GM19372 (cell line): ENCODE measurements around the gene C1orf167.

Experiments used
- ATAC-seq: cut with Tn5 transposase; IDR thresholded peaks from one replicate; pipeline ENCODE4 v1.9.1; 2021; ENCODE audit warnings: mild to moderate bottlenecking, low read depth, moderate library complexity; ENCODE audit not compliant: unreplicated experiment

Gene C1orf167

DNA sequence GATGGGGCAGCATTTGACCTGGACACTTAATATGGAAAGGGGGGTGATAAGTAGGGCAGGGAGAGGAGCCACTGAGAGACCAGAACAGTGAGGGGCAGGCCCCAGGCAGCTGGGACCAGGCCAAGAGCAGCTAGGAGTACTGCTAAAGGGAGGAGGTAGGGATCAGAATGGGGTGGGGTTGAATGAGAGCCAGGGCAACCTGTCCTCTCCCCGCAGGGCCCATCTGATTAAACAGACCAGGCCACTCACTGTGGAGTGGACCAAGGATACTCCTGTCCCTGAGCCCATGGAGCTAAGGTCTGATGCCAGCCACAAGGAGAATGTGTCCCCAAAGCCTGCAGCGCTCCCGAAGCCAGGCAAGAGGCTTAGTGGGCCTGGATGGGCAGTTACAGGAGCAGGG is 2.1 kb downstream of the C1orf167 start:
- ATAC-seq: no peak

DNA sequence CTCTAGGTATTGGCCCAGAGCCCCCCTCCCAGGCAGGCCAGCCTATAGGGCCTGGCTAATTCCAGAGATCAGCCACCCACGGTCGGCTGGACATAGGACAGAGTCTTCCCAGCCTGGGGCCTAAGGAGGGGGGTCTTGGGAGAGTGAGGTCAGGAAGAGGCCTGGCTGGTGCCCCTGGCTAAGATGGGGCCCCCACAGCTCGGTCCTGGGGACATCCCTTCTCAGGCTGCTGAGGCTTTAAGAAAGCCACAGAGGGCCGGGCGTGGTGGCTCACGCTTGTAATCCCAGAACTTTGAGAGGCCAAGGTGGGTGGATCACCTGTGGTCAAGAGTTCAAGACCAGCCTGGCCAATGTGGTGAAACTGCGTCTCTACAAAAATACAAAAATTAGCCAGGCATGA is 2.5 kb downstream of the C1orf167 start:
- ATAC-seq: no peak

DNA sequence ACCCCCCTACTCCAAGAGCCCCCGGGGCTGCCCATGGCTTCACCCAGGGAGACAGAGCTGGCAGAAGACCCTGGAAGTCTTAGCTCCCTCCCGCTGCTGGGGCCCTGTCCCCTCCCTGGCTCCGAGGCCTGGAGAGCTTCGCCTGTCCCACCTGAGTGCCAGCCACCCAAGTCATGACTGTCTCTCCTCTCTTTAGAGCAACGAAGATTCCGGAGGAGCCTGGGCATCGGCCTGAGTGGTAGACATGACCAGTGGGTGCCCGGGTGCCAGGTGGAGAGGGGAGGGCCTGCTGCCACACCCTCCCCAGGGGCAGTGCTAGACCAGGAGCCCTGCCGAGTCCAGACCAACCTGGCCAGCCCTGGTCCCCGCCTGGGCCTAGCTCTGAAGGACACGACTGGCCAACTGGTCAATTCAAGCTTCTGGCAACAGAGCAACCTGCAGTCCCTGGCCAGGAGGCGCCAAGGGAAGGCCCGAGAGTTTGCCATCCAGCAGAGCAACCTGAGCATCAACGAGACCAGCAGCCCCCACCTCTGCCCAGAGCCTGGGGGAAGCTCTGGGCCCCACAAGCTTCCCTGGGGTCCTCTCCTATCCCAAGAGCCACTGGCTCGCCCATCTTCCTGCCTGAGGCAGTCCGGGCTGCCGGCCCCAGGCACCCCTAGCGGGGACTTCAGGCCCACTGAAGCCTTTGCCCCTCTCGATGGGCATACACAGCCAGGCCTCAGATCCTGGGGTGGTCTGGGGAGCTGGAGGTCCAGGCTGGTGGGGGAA is 3.9 kb downstream of the C1orf167 start:
- ATAC-seq: no peak

DNA sequence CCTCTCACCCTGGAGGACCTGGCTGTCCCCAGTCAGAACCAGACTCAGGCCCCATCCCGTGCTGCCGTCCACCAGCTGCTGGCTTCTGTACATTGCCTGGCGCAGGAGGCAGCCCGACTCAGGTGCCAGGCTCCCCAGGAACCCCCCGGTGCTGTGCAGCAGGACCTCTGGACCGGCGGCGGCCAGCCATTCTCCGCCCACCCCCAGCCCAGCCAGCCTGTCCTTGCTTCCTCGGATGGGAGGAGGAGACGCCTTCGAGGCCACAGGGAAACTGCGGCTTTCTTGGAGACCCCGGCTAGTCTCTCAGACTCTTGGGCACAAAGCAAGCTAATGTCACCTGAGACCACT is 4.4 kb downstream of the C1orf167 start:
- no peak for ATAC-seq

DNA sequence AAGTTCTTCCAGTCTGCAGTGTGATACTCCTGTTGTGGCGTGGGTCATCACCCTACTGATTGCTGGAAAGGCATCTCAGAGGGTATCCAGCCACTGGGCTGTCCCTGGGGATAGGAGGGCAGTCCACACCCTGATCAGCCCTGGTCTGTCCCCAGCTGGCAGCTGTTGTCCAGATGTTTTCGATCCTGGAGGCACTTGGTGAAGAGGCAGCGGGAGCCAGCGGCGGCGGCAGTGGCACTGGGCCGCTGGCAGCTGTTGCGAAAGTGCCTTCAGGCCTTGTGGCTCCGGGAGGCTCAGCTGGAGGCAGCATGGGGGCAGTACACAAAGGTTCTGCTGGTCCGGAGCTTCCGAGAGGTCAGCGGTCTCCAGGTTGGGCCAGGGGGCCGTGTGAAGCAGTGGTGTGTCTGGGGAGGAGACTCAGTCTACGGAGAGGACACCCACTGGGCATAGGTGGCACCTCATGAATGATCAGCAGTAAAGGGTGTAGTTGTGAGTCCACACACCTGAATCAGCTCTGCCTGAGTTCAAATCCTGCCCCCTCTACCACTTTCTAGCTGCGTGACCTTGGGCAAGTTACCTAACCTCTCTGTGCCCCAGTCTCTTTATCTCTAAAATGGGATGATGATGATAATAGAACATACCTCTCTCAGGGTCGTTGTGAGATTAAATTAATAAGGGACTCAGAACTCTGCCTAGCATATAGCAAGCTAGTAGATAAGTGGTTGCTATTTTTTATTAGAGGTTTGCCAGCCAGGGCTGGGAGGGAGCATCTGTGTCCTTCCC is 6.1 kb downstream of the C1orf167 start:
- no peak for ATAC-seq

DNA sequence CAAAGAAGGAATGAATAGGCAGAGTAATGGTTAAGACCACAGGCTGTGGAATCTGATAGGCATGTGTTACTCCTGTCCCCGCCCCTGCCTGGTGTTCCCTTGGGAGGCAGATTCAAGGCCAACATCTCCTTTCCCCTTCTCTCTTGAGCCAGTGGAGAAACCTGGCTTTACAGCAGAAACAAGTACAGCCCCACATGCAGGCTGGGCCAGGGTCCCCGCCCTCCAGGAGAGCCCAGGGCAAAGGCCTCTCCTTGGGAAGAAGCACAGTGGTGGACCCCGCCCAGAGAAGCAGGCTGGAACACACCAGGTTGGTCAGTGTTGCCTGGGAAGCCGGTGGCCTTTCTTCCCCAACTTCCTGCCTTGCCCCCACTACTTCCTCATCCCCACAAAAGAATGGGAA is 6.8 kb downstream of the C1orf167 start:
- ATAC-seq: no peak

DNA sequence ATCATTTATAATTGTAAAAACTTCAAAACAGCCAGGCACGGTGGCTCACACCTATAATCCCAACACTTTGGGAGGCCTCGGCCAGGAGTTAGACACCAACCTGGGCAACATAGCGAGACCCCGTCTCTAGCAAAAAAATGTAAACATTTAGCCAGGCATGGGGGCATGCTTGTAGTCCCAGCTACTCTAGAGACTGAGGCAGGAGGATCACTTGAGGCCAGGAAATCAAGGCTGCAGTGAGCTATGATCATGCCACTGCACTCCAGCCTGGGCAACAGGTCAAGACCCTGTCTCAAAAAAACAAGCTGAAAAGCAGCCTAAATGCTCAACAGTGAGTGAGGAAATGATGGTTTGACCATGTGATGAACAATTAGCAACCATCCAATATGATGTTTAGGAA is 7.3 kb downstream of the C1orf167 start:
- no peak for ATAC-seq

DNA sequence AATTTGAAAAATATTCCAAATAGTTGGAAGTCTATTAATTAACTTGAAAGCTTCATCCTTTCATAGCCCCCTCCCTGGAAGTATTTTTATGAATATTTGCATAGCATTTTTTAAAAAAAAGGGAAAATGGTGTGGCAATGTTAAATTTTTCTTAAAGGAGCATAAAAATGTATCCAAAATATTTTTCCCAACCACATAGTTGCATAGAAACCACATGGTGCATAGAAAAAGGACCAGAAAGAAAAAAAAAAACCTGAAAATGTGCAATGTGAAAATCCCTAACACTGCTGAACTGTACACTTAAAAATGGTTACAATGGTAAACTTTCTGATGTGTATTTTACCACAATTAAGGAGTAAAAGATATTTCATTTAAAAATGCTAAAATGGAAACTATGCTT is 8.0 kb downstream of the C1orf167 start:
- ATAC-seq: no peak

DNA sequence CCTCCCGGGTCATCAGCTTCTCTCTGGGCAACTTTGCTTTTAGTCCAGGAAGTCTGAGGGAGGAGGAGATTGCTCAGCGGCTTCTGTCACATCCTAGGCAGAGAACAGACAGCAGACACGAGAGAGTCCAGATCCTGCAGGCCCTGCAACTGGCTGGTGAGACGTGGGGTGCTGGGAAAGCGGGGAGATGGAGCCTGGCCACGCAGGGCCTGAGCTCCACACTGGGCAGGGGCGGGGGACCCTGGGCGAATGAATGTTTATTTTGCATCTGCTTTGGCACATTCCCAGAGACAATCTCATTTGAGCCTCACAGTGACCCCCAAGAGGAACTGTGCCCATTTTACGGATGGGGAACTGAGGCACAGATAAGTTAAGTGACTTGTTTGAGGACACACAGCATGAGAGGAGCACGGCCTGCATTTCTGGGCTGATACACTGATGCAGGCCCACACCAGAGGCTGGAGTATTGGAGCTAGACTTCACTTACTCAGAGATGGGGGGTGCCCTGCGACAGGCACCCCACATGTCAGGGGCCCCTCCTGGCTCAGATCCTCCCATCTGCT is 9.6 kb downstream of the C1orf167 start:
- no peak for ATAC-seq

DNA sequence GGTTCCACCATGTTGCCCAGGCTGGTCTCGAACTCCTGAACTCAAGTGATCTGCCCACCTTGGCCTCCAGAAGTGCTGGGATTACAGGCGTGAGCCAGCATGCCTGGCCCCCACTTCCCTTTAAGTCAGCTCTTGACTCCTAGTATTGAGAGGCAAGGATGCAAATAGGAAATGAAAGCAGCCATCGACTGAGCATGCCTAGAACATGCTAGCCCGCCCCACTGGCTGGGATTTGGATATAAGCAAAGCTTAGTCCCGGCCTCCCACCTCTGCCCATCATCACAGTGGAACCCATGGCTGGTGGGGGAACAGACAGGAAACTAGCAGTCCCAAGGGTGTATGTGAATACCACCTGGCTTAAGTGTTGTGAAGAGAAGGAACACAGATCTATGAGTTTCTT is 10.5 kb downstream of the C1orf167 start:
- ATAC-seq: no peak

DNA sequence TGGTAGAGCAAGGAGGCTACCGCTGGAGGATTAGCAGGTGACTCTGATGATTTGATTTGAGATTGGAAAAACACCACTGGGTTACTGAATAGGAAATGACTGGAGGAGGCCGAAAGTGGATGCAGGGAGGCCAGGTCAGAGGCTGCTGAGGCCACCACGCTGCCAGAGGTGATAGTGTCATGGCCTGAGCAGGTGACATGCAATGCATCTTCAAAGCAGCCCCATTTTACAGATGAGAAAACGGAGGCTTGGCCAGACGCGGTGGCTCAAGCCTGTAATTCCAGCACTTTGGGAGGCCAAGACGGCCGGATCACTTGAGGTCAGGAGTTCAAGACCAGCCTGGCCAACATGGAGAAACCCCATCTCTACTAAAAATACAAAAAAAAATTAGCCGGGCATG is 12.8 kb downstream of the C1orf167 start:
- no peak for ATAC-seq

DNA sequence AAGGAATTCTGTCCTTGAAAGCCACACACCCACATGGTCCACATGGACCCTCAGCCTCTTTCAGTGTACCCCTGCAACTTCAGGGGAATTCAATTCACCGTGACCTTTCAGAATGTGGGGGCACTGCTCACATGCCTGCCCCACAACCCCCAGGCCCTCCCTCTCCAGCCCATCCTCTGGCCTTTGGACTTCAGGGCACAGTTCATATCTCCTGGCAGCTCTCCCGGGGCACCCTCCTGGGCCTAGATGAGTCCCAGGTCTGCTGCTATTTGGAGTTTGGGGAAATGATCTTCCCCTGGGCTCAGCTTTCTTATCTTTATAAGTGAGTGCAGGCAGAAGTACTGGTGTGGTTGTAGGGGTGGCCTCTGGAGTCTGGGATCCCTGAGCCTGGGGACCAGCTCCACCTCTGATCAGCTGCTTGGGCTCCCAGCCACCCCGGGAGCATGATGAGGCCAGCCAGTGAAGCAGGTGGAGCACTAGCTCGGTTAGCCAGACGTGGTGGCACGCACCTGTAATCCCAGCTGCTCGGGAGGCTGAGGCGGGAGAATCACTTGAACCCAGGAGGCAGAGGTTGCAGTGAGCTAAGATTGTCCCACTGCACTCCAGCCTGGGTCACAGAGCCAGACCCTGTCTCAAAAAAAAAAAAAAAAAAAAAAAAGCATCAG is 15.8 kb downstream of the C1orf167 start:
- no peak for ATAC-seq

DNA sequence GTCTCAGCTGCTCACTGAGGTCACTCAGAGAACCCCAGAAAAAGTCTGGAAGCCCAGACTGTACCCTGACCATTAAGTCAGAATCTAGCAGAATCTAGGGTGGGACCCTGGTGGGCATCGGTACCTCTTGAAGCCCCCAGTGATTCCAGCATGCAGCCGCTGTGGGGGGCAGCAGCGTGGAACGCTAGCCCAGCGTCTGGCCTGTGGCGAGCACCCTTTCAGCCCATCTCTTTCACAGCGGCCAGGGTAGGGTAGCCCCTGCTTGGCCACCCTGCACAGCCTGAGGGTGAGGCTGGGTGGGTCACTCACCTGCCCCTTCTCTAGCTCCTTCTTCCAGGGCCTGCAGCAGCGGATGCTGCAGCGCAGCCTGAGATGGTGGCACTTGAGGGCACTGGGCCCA is 16.3 kb downstream of the C1orf167 start:
- ATAC-seq: no peak

DNA sequence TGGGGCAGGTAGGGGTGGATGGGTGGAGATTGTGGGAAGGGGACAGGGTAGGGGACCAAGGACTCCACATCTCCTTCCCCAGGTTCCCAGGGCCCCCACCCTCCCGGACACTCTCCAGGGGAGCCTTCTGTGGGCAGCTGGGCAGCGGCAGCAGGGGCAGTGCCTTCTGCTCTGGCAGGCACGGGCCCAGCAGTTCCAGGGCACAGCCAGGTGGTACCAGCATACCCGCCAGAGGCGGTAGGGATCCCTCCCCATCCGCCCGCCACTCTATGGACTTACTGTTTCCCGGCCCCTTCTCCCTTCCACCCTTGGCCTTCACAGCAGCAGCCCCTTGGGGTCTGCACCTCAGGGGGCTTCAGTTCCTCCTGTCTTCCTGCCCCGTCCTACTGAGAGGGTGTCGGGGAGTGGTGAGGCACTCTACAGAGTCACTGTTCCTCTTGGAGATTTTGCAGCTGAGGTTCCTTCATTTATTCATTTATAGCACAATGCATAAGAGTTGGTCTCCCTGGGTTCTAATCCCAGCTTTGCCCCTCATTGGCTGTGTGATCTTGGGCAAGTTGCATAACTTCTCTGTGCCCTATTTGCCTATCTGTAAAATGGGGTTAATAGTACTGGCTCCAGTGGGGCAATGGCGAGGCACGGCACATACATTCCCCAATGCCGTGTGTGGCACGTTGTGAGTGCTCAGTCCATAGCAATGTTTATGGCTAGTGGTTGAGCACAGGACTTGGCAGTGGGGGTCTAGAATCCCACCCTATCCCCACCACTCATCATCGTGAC is 17.0 kb downstream of the C1orf167 start:
- ATAC-seq: no peak

DNA sequence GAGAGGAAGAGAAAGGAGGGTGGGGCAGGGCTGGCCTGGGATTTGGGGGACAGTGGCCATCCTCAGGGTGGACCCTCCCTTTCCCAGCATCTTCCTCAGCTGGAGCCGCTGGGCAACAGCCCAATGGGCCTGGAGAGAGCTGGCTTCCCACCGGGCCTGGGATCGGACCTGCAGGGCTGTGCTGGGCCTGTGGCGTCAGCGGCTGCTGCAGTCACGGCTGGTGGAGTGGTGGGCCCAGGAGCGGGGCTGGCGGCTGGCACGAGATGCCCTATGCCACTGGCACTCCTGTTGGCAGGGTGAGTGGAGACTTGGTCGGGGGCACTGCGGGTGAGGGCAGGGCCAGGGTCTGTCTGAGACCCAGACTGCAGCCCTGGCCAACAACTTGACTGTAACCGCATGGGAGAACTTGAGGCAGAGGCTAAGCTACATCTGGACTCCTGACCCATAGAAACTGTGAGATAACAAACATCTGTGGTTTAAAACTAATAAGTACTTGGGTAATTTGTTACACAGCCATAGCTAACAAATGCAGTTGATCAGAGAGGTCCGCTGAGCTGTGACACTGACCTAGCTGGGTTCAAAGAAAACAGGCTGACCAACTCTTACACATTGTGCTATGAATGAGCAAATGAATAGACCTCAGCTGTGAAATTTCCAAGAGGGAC is 17.9 kb downstream of the C1orf167 start:
- ATAC-seq: no peak

DNA sequence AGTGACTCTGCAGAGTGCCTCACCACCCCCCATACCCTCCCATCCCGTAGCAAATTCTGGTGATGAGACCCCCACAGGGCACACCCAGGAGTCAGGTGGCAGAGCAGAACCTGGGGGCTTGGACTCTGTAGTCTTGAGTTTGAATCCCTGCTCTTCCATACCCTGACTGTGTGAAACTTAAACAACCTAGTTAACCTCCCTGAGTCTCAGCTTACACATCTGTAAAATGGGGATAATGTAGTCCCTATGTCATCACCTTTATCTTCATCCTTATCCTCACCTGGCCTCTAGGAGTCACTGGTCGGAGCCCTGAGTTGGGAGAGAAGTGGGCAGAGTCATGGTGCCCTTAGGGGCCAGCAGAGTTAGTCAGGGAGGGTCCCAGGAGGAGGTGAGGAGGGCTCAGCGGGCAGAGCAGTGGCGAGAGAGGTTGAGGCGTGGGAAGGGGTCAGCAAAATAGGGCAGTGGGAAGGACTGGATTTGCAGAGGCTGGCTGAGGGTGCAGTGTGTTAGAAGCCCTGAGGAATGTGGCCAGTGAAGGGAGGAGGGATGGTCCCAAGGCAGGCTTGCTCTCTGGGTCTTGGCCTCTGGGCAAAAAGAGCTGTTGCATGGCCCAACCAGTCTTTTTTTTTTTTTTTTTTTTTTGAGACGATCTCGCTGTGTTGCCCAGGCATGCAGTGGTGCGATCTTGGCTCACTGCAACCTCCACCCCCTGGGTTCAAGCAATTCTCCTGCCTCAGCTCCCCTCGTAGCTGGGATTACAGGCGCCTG is 18.6 kb downstream of the C1orf167 start:
- no peak for ATAC-seq

DNA sequence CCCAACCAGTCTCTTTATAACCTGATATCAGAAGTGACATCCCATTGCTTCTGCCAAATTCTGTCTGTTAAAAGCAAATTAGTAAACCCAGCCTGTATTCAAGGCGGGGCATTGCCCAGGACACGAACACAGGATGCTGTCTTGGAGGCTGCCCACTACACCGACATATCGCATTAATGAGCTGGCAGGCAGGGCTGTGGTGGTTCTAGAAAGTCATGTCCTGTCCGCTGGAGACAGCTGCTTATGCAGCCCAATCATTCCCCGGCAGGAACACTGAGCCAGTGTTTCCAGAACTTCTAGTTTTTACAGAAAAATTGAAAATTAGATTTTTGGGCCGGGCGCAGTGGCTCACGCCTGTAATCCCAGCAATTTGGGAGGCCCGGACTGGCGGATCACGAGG is 19.3 kb downstream of the C1orf167 start:
- ATAC-seq: no peak

DNA sequence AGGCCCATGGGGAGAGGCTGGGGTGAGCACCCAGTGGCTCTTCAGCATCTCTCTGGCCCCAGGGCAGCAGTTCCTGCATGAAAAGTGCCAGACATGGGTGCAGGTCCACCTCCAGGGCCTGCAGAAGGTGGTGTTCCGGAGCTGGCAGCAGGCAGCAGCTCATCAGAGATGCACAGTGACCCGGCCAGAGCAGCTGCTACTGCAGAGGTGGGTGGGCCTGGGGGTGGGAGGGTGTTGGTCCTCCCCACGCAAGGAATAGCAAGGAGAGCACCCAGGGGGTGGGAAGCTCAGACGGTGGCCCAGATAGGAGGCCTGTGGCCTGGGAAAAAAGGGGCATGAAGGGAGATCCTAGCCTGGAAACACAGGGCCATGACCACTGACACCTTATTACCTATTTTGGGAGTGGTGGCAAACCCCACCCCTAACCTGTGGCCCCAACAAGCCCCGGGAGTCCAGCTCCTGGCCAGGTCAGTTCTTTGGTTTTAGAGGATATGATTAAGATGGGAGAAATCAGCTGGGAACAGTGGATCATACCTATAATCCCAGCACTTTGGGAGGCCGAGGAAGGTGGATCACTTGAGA is 20.2 kb downstream of the C1orf167 start:
- no peak for ATAC-seq

DNA sequence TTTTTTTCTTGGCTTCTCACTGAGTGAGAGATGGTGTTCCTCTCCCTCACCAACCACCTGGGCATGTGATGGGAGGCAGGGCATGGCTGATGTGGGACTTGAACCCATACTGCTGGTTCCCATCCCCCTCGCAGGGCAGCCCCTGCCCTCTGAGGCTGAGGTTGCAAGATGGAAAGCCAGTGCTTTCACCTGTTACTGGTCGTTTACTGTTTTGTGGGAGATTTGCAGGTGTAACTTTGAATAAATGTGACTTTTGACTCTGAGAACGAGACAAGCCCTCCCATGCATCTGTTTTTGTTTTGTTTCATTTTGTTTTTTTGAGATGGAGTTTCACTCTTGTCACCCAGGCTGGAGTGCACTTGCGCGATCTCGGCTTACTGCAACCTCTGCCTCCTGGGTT is 21.6 kb downstream of the C1orf167 start:
- ATAC-seq: no peak
